HepG2 (cell line): ENCODE results near the gene SLC41A3. TPM values are rescaled to one million over a fixed set of nuclear protein-coding genes. Genes with fewer than 3 reads are reported as not detected.

ENCODE experiments used
- ATAC-seq: fragments of 200-7000 bp; cut with Tn5 transposase; 3 replicates; pipeline ENCODE4 v1.9.1; 2020; ENCODE audit warnings: mild to moderate bottlenecking, moderate library complexity
- BruUV-seq: library from RNA; stranded (reverse); fragments of 400-500 nt; replicated peaks from 2 replicates; lab custom pipeline; 2021; lab: Mats Ljungman, UMichigan
- CTCF ChIA-PET: fragments of 300-600 bp; formaldehyde crosslinking; extraction: SDS; loops from one replicate; lab custom pipeline; 2021; ENCODE audit warnings: low total read pairs, inconsistent platforms, low intra/inter-chr PET ratio; lab: Yijun Ruan, JAX
- POLR2A ChIA-PET: fragments of 350-600 bp; sonication (Branson Sonifier 250); formaldehyde crosslinking; loops from one replicate; lab custom pipeline; 2020; ENCODE audit warnings: antibody characterized with exemption, inconsistent platforms; lab: Yijun Ruan, JAX
- DNase-seq: peaks from one replicate; pipeline ENCODE4 v3.0.0-alpha.2; 2015; ENCODE audit warnings: low spot score
- FAIRE-seq: peaks from 3 replicates; lab custom pipeline; 2011; peaks lifted over from hg19 to GRCh38; lab: Jason Lieb, UNC
- H2AFZ ChIP-seq: one replicate; pipeline ENCODE4 v1.6.1; 2011; ENCODE audit warnings: low read length, inconsistent platforms
- H3K27ac ChIP-seq: fragments of 300-600 bp; 3 replicates; pipeline ENCODE4 v1.8.0; 2011; ENCODE audit warnings: mixed run types, mild to moderate bottlenecking, mixed read lengths, low read length, inconsistent platforms; ENCODE audit not compliant: insufficient read depth; ENCODE audit errors: extremely low read length
- H3K27me3 ChIP-seq, 2 experiments: fragments of 200-600 bp in 1 of 2; 2 replicates in 1 of 2; 3 replicates in 1 of 2; pipeline versions ENCODE4 v1.6.0 to v1.8.0; 2011; ENCODE audit warnings: low read length in 2 of 2, mild to moderate bottlenecking in 2 of 2, moderate library complexity in 2 of 2, inconsistent platforms in 1 of 2; ENCODE audit not compliant: insufficient read depth in 2 of 2, control insufficient read depth in 1 of 2
- H3K36me3 ChIP-seq, 2 experiments: fragments of 200-600 bp in 1 of 2; replicated peaks in 1 of 2; 2 replicates in 1 of 2; 3 replicates in 1 of 2; pipeline versions ENCODE4 v1.5.1 to v1.8.0; 2011; ENCODE audit warnings: low read length in 2 of 2, inconsistent platforms in 1 of 2; ENCODE audit not compliant: insufficient read depth in 2 of 2, control insufficient read depth in 1 of 2
- H3K4me1 ChIP-seq: 2 replicates; pipeline ENCODE4 v1.5.1; 2012; ENCODE audit warnings: low read length, inconsistent platforms; ENCODE audit not compliant: insufficient read depth
- H3K4me2 ChIP-seq: 2 replicates; pipeline ENCODE4 v1.6.0; 2011; ENCODE audit warnings: low read depth, low read length, inconsistent platforms
- H3K4me3 ChIP-seq, 3 experiments: fragments of 200-600 bp in 1 of 3; sonication (generic), shearing (Covaris generic) in 1 of 3; replicated peaks in 1 of 3; 2 replicates each; pipeline ENCODE4 v1.5.1; 2011 to 2016; ENCODE audit warnings: low read length in 3 of 3, inconsistent platforms in 2 of 3, low read depth in 2 of 3, mild to moderate bottlenecking in 2 of 3, control low read depth in 1 of 3, mixed read lengths in 1 of 3; ENCODE audit not compliant: insufficient read depth in 1 of 3
- H3K79me2 ChIP-seq: one replicate; pipeline ENCODE4 v1.6.1; 2011; ENCODE audit warnings: low read length, inconsistent platforms; ENCODE audit not compliant: insufficient read depth
- H3K9ac ChIP-seq: 2 replicates; pipeline ENCODE4 v1.6.0; 2011; ENCODE audit warnings: mild to moderate bottlenecking, low read depth, low read length, inconsistent platforms; ENCODE audit not compliant: insufficient read depth
- H3K9me3 ChIP-seq: 2 replicates; pipeline ENCODE4 v1.5.1; 2012; ENCODE audit warnings: mild to moderate bottlenecking, low read length
- H4K20me1 ChIP-seq: 2 replicates; pipeline ENCODE4 v1.6.0; 2011; ENCODE audit warnings: inconsistent platforms, mild to moderate bottlenecking, low read length, moderate library complexity; ENCODE audit not compliant: insufficient read depth
- ATF1 ChIP-seq: IDR thresholded peaks from 2 replicates; pipeline ENCODE4 v1.6.1; 2016; ENCODE audit warnings: mild to moderate bottlenecking, control low read depth
- CREB1 ChIP-seq, 2 experiments: fragments of 450-650 bp in 1 of 2; IDR thresholded peaks; 2 replicates each; pipeline ENCODE4 v1.6.1; 2016 to 2017; ENCODE audit warnings: control low read depth in 1 of 2, mild to moderate bottlenecking in 1 of 2, missing compliant biosample characterization in 1 of 2, missing genetic modification characterization in 1 of 2
- FOXC1 ChIP-seq: sonication (generic); formaldehyde crosslinking; IDR thresholded peaks from 2 replicates; pipeline ENCODE4 v1.8.0; 2022; ENCODE audit warnings: mild to moderate bottlenecking, missing genetic modification reagents, borderline replicate concordance
- GPBP1L1 ChIP-seq: sonication (generic); formaldehyde crosslinking; IDR thresholded peaks from 2 replicates; pipeline ENCODE4 v1.5.0; 2020; ENCODE audit warnings: mild to moderate bottlenecking, missing genetic modification reagents
- JARID2 ChIP-seq: sonication (generic); formaldehyde crosslinking; IDR thresholded peaks from 2 replicates; pipeline ENCODE4 v1.8.1; 2023; ENCODE audit warnings: missing genetic modification reagents, inconsistent platforms; ENCODE audit not compliant: insufficient replicate concordance
- SOX13 ChIP-seq, 3 experiments: fragments of 450-650 bp in 1 of 3; sonication (generic) in 1 of 3; formaldehyde crosslinking in 1 of 3; IDR thresholded peaks in 2 of 3; conservative IDR thresholded peaks in 1 of 3; 2 replicates each; pipeline versions ENCODE4 v1.5.0 to v1.6.1; 2016 to 2020; ENCODE audit warnings: antibody characterized with exemption in 1 of 3, mild to moderate bottlenecking in 1 of 3, missing compliant biosample characterization in 1 of 3, missing genetic modification reagents in 1 of 3, moderate library complexity in 1 of 3
- SP4 ChIP-seq: sonication (generic); formaldehyde crosslinking; IDR thresholded peaks from 2 replicates; pipeline ENCODE4 v1.8.1; 2023; ENCODE audit warnings: mild to moderate bottlenecking, missing genetic modification reagents
- STAT6 ChIP-seq: sonication (generic); formaldehyde crosslinking; IDR thresholded peaks from 2 replicates; pipeline ENCODE4 v1.4.0; 2020; ENCODE audit warnings: missing genetic modification reagents, mild to moderate bottlenecking, borderline replicate concordance
- TOE1 ChIP-seq: sonication (generic); formaldehyde crosslinking; IDR thresholded peaks from 2 replicates; pipeline ENCODE4 v1.4.0; 2020; ENCODE audit warnings: mild to moderate bottlenecking, missing genetic modification reagents
- ZNF225 ChIP-seq: sonication (generic); formaldehyde crosslinking; IDR thresholded peaks from 2 replicates; pipeline ENCODE4 v1.4.0; 2020; ENCODE audit warnings: mild to moderate bottlenecking, missing genetic modification reagents
- ZNF230 ChIP-seq: sonication (generic); formaldehyde crosslinking; IDR thresholded peaks from 2 replicates; pipeline ENCODE4 v1.4.0; 2020; ENCODE audit warnings: mild to moderate bottlenecking, missing genetic modification reagents
- ZNF33B ChIP-seq: sonication (generic); formaldehyde crosslinking; IDR thresholded peaks from 2 replicates; pipeline ENCODE4 v1.5.1; 2020; ENCODE audit warnings: mild to moderate bottlenecking, missing genetic modification reagents
- ZNF567 ChIP-seq: sonication (generic); formaldehyde crosslinking; IDR thresholded peaks from 2 replicates; pipeline ENCODE4 v1.8.1; 2023; ENCODE audit warnings: mild to moderate bottlenecking, missing genetic modification reagents, borderline replicate concordance
- ZNF768 ChIP-seq: sonication (generic); formaldehyde crosslinking; IDR thresholded peaks from 2 replicates; pipeline ENCODE4 v1.4.0; 2020; ENCODE audit warnings: missing genetic modification reagents
- ZNF781 ChIP-seq: sonication (generic); formaldehyde crosslinking; IDR thresholded peaks from 2 replicates; pipeline ENCODE4 v1.5.1; 2020; ENCODE audit warnings: borderline replicate concordance, mild to moderate bottlenecking, missing genetic modification reagents; ENCODE audit errors: not compliant biosample characterization
- WGBS: methylation state at CpG from one replicate; pipeline ENCODE4 v1.1.6; 2017; ENCODE audit warnings: low lambda C conversion rate; 5-methylcytosine and 5-hydroxymethylcytosine counted together
- in situ Hi-C: cut with HindIII; loops from 2 replicates; pipeline ENCODE4 v1.10.0; 2017; ENCODE audit warnings: low pct_unique_long_range_greater_than_20kb; ENCODE audit not compliant: extremely low pct_ligation_motif_present
- intact Hi-C: fragments of 100-400 bp; cut with micrococcal nuclease; formaldehyde crosslinking; loops from one replicate; pipeline ENCODE4 v1.10.0; 2022; ENCODE audit not compliant: unreplicated experiment
- polyA plus RNA-seq, 8 experiments: library from polyadenylated mRNA; depleted of rRNA in 3 of 8; stranded (reverse) in 7 of 8; unstranded in 1 of 8; fragments of >200 nt; fragmentation: Illumina TruSeq in 4 of 8; extraction: Trizol in 4 of 8; gene quantifications; 2 replicates each; pipeline versions ENCODE4 v1.2.1 to v1.2.3, GENCODE V29; 2011 to 2016; ENCODE audit warnings: low read depth in 4 of 8, missing spikeins in 1 of 8, mixed read lengths in 1 of 8; ENCODE audit not compliant: insufficient read depth in 1 of 8
- total RNA-seq, 5 experiments: library from RNA; depleted of rRNA; stranded (reverse); fragments of >200 nt; fragmentation: Illumina TruSeq; extraction: Trizol; gene quantifications; 2 replicates each; pipeline ENCODE4 v1.2.3, GENCODE V29; 2016; ENCODE audit warnings: low read depth in 1 of 5
- TF ChIP-seq, protein P1 (sequence below): sonication (generic); formaldehyde crosslinking; IDR thresholded peaks from 2 replicates; pipeline ENCODE4 v1.5.0; 2020; ENCODE audit warnings: mild to moderate bottlenecking, missing genetic modification reagents

SLC41A3 gene
- total and polyA plus RNA-seq, 2 of the 13 experiments (the other 11 are each of a cell fraction or from before 2014, with no cell fraction given) = 26.0 to 71.1 TPM

GRCh38 chr3:126018545-126018944 is 65.4 kb downstream of the SLC41A3 start (continued):
- TF ChIP-seq ZNF567 (CRISPR knock-in tag) (no peak), ZNF768 (CRISPR knock-in tag) (no peak)

- in situ Hi-C loops (no loop called here), intact Hi-C loops (no loop called here)
- H3K9ac ChIP-seq = no peak overlapping the region
- BruUV-seq = no TSS peak
- no peaks in the 10 kb centered on the region for H3K9me3 ChIP-seq
- FAIRE-seq = no peak
- ChIA-PET POLR2A (no interaction called here), CTCF (no interaction called here)
- H3K27me3 ChIP-seq = no peaks in the 10 kb centered on the region
- WGBS = 96% methylated on average over 7 of the region's 9 CpGs
- ATAC-seq = no peak
- H3K4me2 ChIP-seq = no peak overlapping the region
- H3K4me3 ChIP-seq = no peak overlapping the region
- 0 out of 2 replicates have a peak, but pooled peaks cover 2% of the 10 kb centered on the region for H4K20me1 ChIP-seq
- H3K4me1 ChIP-seq = no peaks in the 10 kb centered on the region
- no peaks in the 10 kb centered on the region for H3K79me2 ChIP-seq
- no peak for DNase-seq
- no peak overlapping the region for H3K27ac ChIP-seq
- peaks cover 3 to 5% of the 10 kb centered on the region in 2 experiments; a peak in 3 of 5 replicates for H3K36me3 ChIP-seq
- no peak overlapping the region for H2AFZ ChIP-seq
- TF ChIP-seq FOXC1 (CRISPR knock-in tag) (no peak), ZNF781 (CRISPR knock-in tag) (no peak), CREB1 (IDR thresholded peaks at IDR 0.05) (no peak), CREB1 (CRISPR knock-in tag; IDR thresholded peaks at IDR 0.05) (no peak), STAT6 (CRISPR knock-in tag) (no peak), SP4 (CRISPR knock-in tag) (no peak), ATF1 (no peak), JARID2 (CRISPR knock-in tag) (no peak), GPBP1L1 (no peak), ZNF33B (no peak), TOE1 (no peak), ZNF225 (CRISPR knock-in tag) (no peak), ZNF230 (no peak), SOX13 (IDR thresholded peaks at IDR 0.05) (no peak), SOX13 (CRISPR knock-in tag; conservative IDR thresholded peaks at IDR 0.05 in 1 of 2, IDR thresholded peaks at IDR 0.05 in 1 of 2) (no peak)
- TF ChIP-seq, protein P1, sequence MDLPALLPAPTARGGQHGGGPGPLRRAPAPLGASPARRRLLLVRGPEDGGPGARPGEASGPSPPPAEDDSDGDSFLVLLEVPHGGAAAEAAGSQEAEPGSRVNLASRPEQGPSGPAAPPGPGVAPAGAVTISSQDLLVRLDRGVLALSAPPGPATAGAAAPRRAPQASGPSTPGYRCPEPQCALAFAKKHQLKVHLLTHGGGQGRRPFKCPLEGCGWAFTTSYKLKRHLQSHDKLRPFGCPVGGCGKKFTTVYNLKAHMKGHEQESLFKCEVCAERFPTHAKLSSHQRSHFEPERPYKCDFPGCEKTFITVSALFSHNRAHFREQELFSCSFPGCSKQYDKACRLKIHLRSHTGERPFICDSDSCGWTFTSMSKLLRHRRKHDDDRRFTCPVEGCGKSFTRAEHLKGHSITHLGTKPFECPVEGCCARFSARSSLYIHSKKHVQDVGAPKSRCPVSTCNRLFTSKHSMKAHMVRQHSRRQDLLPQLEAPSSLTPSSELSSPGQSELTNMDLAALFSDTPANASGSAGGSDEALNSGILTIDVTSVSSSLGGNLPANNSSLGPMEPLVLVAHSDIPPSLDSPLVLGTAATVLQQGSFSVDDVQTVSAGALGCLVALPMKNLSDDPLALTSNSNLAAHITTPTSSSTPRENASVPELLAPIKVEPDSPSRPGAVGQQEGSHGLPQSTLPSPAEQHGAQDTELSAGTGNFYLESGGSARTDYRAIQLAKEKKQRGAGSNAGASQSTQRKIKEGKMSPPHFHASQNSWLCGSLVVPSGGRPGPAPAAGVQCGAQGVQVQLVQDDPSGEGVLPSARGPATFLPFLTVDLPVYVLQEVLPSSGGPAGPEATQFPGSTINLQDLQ (CRISPR knock-in tag) = no peak
Observed at GRCh38 chr3:126017362-126017761, 66.6 kb downstream of the SLC41A3 start.
